Activated CD8-positive, alpha-beta T cell treated with anti-CD3 and anti-CD28 coated beads, Interleukin-2, amount 10 ng/mL, durations not matched to agents 7 days and 5 days (primary cell): Measurements from ENCODE around the gene DDX10. TPM values are rescaled to one million over a fixed set of nuclear protein-coding genes. Genes with fewer than 3 reads are reported as not detected.
"Not testable (repeated sequence)": the region's sequence is repeated elsewhere in the genome, so short reads cannot be mapped to it uniquely, and the experiment has no call there.

ENCODE experiments used
- ATAC-seq: fragments of 150-1000 bp; cut with Tn5 transposase; one replicate; pipeline ENCODE4 v1.10.0; 2021; ENCODE audit warnings: moderate library complexity
- CTCF ChIA-PET: fragments of 350-600 bp; sonication (Branson Sonifier 250); formaldehyde crosslinking; loops from one replicate; lab custom pipeline; 2021; ENCODE audit warnings: antibody characterized with exemption; lab: Charles Lee
- POLR2A ChIA-PET: fragments of 350-600 bp; sonication (Branson Sonifier 250); formaldehyde crosslinking; loops from one replicate; lab custom pipeline; 2021; ENCODE audit warnings: antibody characterized with exemption; lab: Charles Lee
- DNase-seq: peaks from one replicate; pipeline ENCODE4 v3.0.0-alpha.2; 2020
- H3K27ac Mint-ChIP-seq: one replicate; pipeline ENCODE4 v1.8.0; 2021; ENCODE audit warnings: mild to moderate bottlenecking, mixed read lengths
- H3K27me3 Mint-ChIP-seq: one replicate; pipeline ENCODE4 v1.8.0; 2021; ENCODE audit warnings: low read depth, mixed read lengths
- H3K36me3 Mint-ChIP-seq: one replicate; pipeline ENCODE4 v1.8.0; 2021; ENCODE audit warnings: low read depth, mixed read lengths
- H3K4me1 Mint-ChIP-seq: one replicate; pipeline ENCODE4 v1.8.0; 2021; ENCODE audit warnings: low read depth, mixed read lengths
- H3K4me3 Mint-ChIP-seq: one replicate; pipeline ENCODE4 v1.8.0; 2021; ENCODE audit warnings: mild to moderate bottlenecking, mixed read lengths
- H3K9me3 Mint-ChIP-seq: one replicate; pipeline ENCODE4 v1.8.0; 2022; ENCODE audit warnings: mixed read lengths; ENCODE audit not compliant: insufficient read depth
- total RNA-seq, 2 experiments: library from RNA; stranded (reverse); gene quantifications; one replicate each; pipeline ENCODE4 v1.2.3, GENCODE V29; 2021

Gene DDX10
- total RNA-seq, 2 experiments from 2014 or later = 26.3 to 31.6 TPM

DNA sequence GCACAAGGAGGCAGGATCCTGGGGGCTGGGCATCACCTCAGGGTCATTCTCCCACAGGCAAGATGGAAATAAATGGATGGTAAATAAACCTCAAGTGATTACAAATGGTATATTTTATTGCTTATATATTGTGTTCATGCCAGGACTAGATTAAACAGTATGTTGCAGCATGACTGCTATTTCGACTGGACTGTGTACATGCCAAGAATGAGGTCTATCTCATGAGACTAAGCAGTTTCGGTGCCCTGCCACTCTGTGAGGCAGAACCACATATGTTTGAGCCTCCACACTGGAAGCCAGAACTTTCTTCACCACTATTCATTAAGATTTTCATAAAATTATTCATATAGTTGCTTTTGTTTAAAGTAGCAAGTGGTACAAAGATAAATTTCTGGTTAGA is 140.2 kb downstream of the DDX10 start:
- ChIA-PET CTCF (no interaction called here), POLR2A (no interaction called here)
- Mint-ChIP-seq H3K27ac (no peak overlapping the region), H3K36me3 (peaks cover 3% of the 10 kb centered on the region), H3K4me3 (no peak overlapping the region), H3K9me3 (no peaks in the 10 kb centered on the region), H3K27me3 (no peaks in the 10 kb centered on the region), H3K4me1 (peaks cover 5% of the 10 kb centered on the region)
- no peak for ATAC-seq
- no peak for DNase-seq

DNA sequence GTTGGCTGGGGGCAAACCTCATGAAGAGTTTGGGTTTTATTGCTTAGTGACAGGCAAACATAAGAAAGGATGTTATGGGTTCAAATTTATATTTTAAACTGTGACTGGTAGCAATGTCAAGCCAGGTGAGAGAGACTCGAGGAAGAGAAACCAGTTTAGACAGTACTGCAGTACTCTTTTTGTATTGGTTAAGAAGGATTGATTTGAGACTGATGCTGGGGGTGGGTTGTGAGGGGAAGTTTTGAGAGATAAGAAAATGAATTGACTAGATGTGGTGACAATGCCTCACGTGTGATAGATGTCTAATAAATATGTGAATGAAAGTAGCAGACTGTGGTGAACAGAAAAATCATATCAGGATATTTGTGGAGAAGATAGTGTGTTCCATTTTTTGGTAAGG is 142.4 kb downstream of the DDX10 start:
- DNase-seq = no peak
- Mint-ChIP-seq H3K4me1 (peaks cover 5% of the 10 kb centered on the region), H3K9me3 (no peaks in the 10 kb centered on the region), H3K4me3 (no peak overlapping the region), H3K36me3 (peaks cover 3% of the 10 kb centered on the region), H3K27ac (no peak overlapping the region), H3K27me3 (no peaks in the 10 kb centered on the region)
- CTCF ChIA-PET = no interaction called here
- POLR2A ChIA-PET = no interaction called here
- no peak for ATAC-seq

GRCh38 chr11:108813086-108813485 is 148.2 kb downstream of the DDX10 start:
- Mint-ChIP-seq H3K36me3 (peaks cover 6% of the 10 kb centered on the region), H3K4me1 (peaks cover 5% of the 10 kb centered on the region), H3K4me3 (no peak overlapping the region), H3K27ac (no peak overlapping the region), H3K9me3 (no peaks in the 10 kb centered on the region), H3K27me3 (no peaks in the 10 kb centered on the region)
- DNase-seq (no peak), ATAC-seq (no peak)
- ChIA-PET POLR2A (no interaction called here), CTCF (no interaction called here)

DNA sequence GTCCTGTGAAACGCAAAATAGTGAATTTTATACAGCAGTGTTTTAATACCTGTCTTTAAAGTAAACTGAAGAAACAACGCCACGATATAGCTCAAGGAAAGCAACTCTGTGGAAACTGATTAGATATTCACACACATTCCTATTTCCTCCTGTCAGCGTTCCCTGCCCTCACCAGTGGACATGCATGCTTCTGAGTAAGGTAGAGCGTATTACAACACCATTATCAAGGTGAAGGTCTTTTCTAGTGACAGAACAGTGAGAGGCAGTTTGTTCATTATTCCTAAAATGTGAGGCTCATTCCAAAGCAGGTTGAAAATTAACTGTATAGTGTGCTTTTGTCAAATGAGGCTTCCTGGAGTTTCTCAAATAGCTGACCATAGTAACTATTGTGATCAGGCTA is 153.1 kb downstream of the DDX10 start:
- POLR2A ChIA-PET = no interaction called here
- CTCF ChIA-PET = no interaction called here
- DNase-seq (no peak), ATAC-seq (no peak)
- H3K36me3 Mint-ChIP-seq = peaks cover 4% of the 10 kb centered on the region
- H3K27ac Mint-ChIP-seq = no peak overlapping the region
- no peak overlapping the region for H3K4me3 Mint-ChIP-seq
- H3K4me1 Mint-ChIP-seq = no peaks in the 10 kb centered on the region
- no peaks in the 10 kb centered on the region for H3K27me3 Mint-ChIP-seq
- no peaks in the 10 kb centered on the region for H3K9me3 Mint-ChIP-seq

DNA sequence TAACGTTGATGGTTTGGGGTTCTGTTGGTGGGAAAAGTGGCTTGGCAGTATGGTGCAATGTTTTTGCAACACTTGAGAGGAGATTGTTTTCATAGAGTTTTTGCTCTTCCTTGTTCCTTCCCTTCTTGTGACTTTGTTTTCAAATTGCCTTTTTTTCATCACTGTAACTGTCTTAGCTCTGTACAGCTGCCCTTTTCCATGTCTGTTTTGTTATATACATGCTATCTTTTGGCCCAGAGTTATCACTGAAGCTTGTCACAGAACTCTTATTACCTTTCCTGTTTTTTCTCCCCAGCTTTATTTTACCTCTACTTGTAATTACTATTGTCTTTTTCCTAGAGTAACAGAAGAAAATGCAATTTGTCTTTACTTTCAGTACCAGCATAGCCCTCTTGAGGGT is 154.1 kb downstream of the DDX10 start:
- H3K27me3 Mint-ChIP-seq = no peaks in the 10 kb centered on the region
- H3K36me3 Mint-ChIP-seq = peaks cover 7% of the 10 kb centered on the region
- POLR2A ChIA-PET = no interaction called here
- ATAC-seq (no peak), DNase-seq (no peak)
- no peak overlapping the region for H3K27ac Mint-ChIP-seq
- CTCF ChIA-PET = no interaction called here
- H3K9me3 Mint-ChIP-seq = no peaks in the 10 kb centered on the region
- no peaks in the 10 kb centered on the region for H3K4me1 Mint-ChIP-seq
- no peak overlapping the region for H3K4me3 Mint-ChIP-seq

DNA sequence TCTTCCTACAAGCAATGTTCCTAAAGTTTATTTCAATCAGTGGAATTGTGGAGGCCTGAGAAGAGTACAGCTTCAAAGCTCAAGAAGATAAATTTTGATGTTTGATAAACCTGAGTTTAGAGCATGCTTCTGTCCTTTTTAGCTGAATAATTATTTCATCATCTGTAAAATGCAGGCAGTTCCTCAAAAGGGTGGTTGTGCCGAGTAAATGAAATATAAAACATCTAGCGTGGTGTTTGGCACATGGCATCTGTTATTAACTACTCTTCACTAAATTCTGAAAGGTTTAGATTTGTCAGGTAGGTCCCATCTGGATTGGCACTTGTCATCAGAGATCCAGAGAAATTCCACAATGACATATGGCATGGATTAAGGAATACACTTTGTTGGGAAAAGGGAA is 155.1 kb downstream of the DDX10 start:
- H3K27me3 Mint-ChIP-seq = no peaks in the 10 kb centered on the region
- H3K4me1 Mint-ChIP-seq = no peaks in the 10 kb centered on the region
- DNase-seq = no peak
- H3K36me3 Mint-ChIP-seq = peaks cover 7% of the 10 kb centered on the region
- H3K27ac Mint-ChIP-seq = no peak overlapping the region
- ATAC-seq = no peak
- H3K4me3 Mint-ChIP-seq = no peak overlapping the region
- no peaks in the 10 kb centered on the region for H3K9me3 Mint-ChIP-seq
- ChIA-PET POLR2A (no interaction called here), CTCF (no interaction called here)

- H3K27me3 Mint-ChIP-seq, POLR2A ChIA-PET, ATAC-seq, H3K4me1 Mint-ChIP-seq, DNase-seq, CTCF ChIA-PET, H3K9me3 Mint-ChIP-seq, H3K4me3 Mint-ChIP-seq, H3K27ac Mint-ChIP-seq, H3K36me3 Mint-ChIP-seq: not testable (repeated sequence)
Observed at GRCh38 chr11:108823960-108824359, 159.1 kb downstream of the DDX10 start.

DNA sequence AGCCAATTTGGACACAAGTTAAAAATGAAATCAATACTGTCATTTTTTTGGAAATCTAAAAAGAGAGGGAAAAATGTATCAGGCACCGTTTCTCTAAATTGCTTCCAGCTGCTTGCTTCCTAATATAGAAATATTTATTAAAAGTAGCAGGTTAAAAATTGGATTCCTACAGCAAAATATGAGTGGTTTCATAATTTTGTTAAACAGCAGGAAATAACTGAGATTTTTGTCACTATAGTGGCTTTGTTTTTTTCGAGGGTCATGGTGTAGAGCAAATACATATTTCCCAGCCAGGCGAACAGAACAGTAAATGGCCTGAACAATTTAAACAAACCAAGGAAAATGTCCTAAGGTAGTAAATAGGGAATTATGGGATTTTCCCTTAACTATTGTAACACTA is 159.7 kb downstream of the DDX10 start:
- no peaks in the 10 kb centered on the region for H3K4me1 Mint-ChIP-seq
- ChIA-PET CTCF (no interaction called here), POLR2A (no interaction called here)
- H3K4me3 Mint-ChIP-seq = no peak overlapping the region
- DNase-seq = no peak
- H3K27me3 Mint-ChIP-seq = no peaks in the 10 kb centered on the region
- H3K9me3 Mint-ChIP-seq = no peaks in the 10 kb centered on the region
- peaks cover 10% of the 10 kb centered on the region for H3K36me3 Mint-ChIP-seq
- ATAC-seq = no peak
- H3K27ac Mint-ChIP-seq = no peak overlapping the region

- Mint-ChIP-seq H3K27me3 (no peaks in the 10 kb centered on the region), H3K36me3 (peaks cover 16% of the 10 kb centered on the region), H3K4me3 (no peak overlapping the region), H3K9me3 (peaks cover 2% of the 10 kb centered on the region), H3K4me1 (peaks cover 7% of the 10 kb centered on the region), H3K27ac (no peak overlapping the region)
- CTCF ChIA-PET = no interaction called here
- no peak for DNase-seq
- ATAC-seq = no peak
- POLR2A ChIA-PET = no interaction called here
Observed at GRCh38 chr11:108825381-108825780, 160.5 kb downstream of the DDX10 start.

DNA sequence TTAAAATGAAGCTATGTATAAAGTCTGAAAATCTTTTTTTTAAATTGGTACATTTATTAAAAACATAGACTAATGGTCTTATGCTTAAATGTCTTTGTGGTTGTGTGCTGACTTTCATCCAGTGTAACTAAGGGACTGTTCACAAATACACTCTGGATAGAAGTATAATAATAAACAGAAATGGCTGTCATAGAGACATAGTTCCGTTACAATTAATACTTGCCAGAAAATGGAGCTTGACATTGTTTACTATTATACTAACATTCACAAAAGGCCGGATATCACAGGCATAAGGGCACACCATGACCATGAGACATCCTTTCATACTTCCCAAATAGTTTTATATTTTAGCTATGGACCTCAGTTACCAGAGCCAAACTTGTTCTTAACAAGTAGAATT is 161.3 kb downstream of the DDX10 start:
- peaks cover 17% of the 10 kb centered on the region for H3K36me3 Mint-ChIP-seq
- H3K4me3 Mint-ChIP-seq = no peak overlapping the region
- H3K9me3 Mint-ChIP-seq = peaks cover 7% of the 10 kb centered on the region
- DNase-seq (no peak), ATAC-seq (no peak)
- ChIA-PET POLR2A (no interaction called here), CTCF (interaction anchor here (1.2 kb wide), 1 partner anchor 91 kb away, joined by 3 read pairs; no protein-coding TSS in a partner anchor)
- H3K27me3 Mint-ChIP-seq = no peaks in the 10 kb centered on the region
- H3K27ac Mint-ChIP-seq = no peak overlapping the region
- peaks cover 10% of the 10 kb centered on the region for H3K4me1 Mint-ChIP-seq

DNA sequence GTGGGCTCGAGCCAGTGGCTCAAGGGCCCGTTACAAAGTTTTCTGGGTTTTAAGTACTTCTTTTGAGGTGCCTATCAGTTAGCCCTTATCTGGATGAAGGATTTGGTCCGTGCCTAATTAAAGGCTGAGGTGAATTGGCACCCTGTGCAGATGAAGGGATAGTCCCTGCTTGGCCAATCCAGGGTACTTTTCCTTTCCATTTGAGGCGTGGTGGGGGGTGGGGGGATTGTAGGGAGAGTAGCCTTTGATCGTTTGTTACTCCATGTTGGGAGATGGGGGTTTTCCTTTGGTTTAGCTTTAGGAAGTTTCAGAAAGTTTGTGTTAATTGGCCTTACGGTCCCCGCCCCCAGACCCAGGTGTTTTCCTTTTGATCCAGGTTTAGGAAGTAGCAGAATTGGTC is 170.8 kb downstream of the DDX10 start:
- no peak for ATAC-seq
- H3K4me3 Mint-ChIP-seq = no peak overlapping the region
- no peak overlapping the region for H3K27ac Mint-ChIP-seq
- peaks cover 3% of the 10 kb centered on the region for H3K4me1 Mint-ChIP-seq
- no peak for DNase-seq
- H3K27me3 Mint-ChIP-seq = no peaks in the 10 kb centered on the region
- peaks cover 3% of the 10 kb centered on the region for H3K9me3 Mint-ChIP-seq
- peaks cover 6% of the 10 kb centered on the region for H3K36me3 Mint-ChIP-seq
- CTCF ChIA-PET = no interaction called here
- POLR2A ChIA-PET = no interaction called here

DNA sequence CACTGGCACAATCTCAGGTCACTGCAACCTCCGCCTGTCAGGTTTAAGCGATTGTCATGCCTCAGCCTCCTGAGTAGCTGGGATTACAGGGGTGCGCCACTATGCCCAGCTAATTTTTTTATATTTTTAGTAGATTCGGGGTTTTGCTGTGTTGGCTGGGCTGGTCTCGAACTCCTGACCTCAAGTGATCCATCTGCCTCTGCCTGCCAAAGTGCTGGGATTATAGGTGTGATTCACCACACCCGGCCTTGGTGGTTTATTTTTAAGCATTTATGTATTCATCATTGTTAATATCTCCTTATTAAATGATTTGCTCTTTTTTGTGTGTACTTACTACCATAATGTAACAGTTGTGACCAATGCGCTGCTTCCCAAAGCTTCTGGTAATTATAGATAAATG is 171.7 kb downstream of the DDX10 start:
- POLR2A ChIA-PET = no interaction called here
- DNase-seq = no peak
- Mint-ChIP-seq H3K9me3 (no peaks in the 10 kb centered on the region), H3K27me3 (no peaks in the 10 kb centered on the region), H3K36me3 (peaks cover 6% of the 10 kb centered on the region), H3K4me1 (peaks cover 9% of the 10 kb centered on the region), H3K27ac (no peak overlapping the region), H3K4me3 (no peak overlapping the region)
- CTCF ChIA-PET = interaction anchor here (1.3 kb wide), 1 partner anchor 13 kb away, joined by 3 read pairs; no protein-coding TSS in a partner anchor
- ATAC-seq = no peak

DNA sequence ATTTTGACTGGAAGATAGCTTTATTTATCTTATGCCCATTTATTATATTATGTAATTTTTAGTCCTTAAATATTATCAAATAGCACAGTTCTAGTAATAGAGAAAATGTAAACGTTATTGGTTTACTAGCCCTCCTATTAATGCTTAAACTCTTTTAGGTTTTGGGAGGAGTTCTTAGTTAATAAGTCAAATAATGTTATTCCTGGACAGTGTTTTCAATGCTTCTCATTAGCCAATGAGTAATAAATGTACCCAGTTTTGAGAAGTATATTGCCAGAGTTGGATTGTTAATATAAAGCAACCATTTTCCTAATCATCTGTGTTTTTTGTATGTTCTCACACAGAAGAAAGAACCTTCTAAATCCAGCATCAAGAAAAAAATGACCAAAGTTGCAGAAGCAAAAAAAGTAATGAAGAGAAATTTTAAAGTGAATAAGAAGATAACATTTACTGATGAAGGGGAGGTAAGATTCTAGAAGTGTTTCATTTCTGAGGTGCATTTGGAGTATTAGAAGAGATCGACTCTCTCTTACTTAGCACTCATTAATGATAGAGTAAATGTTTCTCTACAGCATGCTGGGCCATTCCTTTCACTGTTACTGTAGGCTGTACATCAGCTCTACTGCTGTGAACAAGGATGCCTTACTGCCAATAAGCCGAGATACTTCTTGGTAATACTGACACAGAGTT is 173.4 kb downstream of the DDX10 start:
- Mint-ChIP-seq H3K36me3 (peaks cover 7% of the 10 kb centered on the region), H3K27me3 (no peaks in the 10 kb centered on the region), H3K4me1 (peaks cover 9% of the 10 kb centered on the region), H3K27ac (no peak overlapping the region), H3K9me3 (no peaks in the 10 kb centered on the region), H3K4me3 (no peak overlapping the region)
- ATAC-seq = no peak
- CTCF ChIA-PET = no interaction called here
- no peak for DNase-seq
- POLR2A ChIA-PET = no interaction called here
